Ishikawa (cell line): ENCODE measurements around the gene NPIPA5.

Source experiments
- CEBPB ChIP-seq: IDR thresholded peaks from 2 replicates; pipeline ENCODE4 v1.6.1; 2012
- EP300 ChIP-seq: IDR thresholded peaks from 2 replicates; pipeline ENCODE4 v1.6.1; 2012; ENCODE audit warnings: borderline replicate concordance
- MAX ChIP-seq: IDR thresholded peaks from 2 replicates; pipeline ENCODE4 v1.6.1; 2012

DNA sequence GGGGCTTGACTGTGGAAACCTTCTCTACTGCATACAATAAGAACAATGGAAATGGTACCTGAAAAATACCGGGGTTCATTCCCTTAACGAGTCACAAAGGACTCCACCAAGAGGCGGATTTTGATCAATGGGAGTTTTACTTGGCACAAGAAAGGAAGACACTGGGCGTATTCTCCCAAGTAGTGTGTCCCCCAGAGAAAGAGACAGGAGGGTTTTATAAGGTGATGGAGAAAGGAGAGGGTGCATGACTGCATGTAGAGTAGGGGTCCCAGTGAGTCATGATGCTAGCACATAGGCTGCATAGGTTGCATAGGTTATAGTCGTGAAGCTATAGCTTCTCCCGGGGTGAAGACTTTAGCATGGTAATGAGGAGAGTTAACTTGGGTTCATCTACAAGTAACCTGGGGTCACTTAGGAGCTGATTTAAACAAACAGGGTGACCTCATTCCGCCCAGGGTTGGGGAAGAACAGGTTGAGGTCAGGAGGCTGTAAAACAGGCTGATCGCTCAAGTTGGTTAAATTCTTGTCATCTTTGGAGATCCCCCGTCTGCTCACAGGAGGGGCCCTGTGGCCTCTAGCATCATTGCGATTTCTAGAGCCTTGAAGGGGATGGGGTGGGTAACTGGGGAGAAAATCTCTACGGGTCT, 19.0 kb upstream of the NPIPA5 start:
- TF ChIP-seq CEBPB (no peak), MAX (no peak), EP300 (no peak)
